ENCODE data around the gene MROH2A.

DNA sequence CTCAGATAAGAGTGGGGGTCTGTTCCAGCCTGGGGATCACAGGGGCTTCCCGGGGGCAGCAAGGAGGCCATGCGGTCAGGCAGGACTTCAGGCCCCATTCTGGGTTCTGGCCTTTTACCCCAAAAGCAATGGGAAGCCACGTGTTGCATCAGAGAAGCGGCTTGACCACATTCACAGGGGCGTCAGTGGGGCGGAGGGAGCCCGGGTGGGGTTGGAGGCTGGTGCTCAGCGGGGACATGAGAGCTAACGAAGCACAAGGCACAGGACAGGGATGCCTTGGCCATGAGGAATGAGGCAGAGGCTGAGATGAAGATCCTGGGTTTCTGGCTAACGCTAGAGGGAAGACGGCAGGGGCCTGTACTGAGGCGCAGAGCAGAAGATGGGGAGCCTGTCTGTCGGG lies 70.1 kb downstream of the MROH2A start:
- TF ChIP-seq, protein P1, sequence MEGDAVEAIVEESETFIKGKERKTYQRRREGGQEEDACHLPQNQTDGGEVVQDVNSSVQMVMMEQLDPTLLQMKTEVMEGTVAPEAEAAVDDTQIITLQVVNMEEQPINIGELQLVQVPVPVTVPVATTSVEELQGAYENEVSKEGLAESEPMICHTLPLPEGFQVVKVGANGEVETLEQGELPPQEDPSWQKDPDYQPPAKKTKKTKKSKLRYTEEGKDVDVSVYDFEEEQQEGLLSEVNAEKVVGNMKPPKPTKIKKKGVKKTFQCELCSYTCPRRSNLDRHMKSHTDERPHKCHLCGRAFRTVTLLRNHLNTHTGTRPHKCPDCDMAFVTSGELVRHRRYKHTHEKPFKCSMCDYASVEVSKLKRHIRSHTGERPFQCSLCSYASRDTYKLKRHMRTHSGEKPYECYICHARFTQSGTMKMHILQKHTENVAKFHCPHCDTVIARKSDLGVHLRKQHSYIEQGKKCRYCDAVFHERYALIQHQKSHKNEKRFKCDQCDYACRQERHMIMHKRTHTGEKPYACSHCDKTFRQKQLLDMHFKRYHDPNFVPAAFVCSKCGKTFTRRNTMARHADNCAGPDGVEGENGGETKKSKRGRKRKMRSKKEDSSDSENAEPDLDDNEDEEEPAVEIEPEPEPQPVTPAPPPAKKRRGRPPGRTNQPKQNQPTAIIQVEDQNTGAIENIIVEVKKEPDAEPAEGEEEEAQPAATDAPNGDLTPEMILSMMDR (IDR thresholded peaks at IDR 0.05) = no peak
- TF ChIP-seq POLR2AphosphoS5 (IDR thresholded peaks at IDR 0.05) (no peak), EP300 (IDR thresholded peaks at IDR 0.05) (no peak)
